Choroid plexus epithelial cell (primary cell): ENCODE results near the gene NDUFA3.

Experiments
- DNase-seq: peaks from one replicate; pipeline ENCODE4 v3.0.0-alpha.2; 2010; ENCODE audit warnings: low read depth
- H3K4me3 ChIP-seq: 2 replicates; pipeline ENCODE4 v1.5.1; 2011; ENCODE audit warnings: low read depth, mild to moderate bottlenecking, control low read depth, low read length, moderate library complexity
- CTCF ChIP-seq: conservative IDR thresholded peaks from 2 replicates; pipeline ENCODE4 v1.5.1; 2011; ENCODE audit warnings: low read depth, mild to moderate bottlenecking, control low read depth, inconsistent platforms, low read length, moderate library complexity

The NDUFA3 gene

DNA sequence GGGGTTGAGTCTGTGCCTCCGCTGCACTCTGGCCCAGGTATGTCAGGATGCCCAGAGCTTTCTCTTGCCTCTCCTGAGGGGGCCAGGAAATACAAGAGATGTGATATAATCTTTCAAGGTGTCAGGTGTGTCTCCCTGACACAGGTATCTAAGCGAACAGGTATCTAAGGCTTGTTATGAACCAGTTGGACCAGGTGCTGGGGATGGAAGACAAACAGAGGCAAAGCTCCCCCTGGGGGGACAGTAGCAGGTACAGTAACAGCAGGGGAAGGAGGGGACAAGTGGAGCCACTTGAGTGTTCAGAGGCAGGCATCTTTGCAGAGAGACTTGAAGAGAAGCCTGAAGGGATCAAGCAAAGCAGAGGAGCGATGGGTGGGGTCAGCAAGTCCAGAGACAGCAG is 54.3 kb downstream of the NDUFA3 start:
- H3K4me3 ChIP-seq, result no peak overlapping the region
- TF ChIP-seq CTCF, result no peak
- DNase-seq, result no peak
